DND-41 (cell line): ENCODE results near the gene PVALEF.

Experiments
- ATAC-seq: fragments of 200-7000 bp; cut with Tn5 transposase; 3 replicates; pipeline ENCODE4 v1.9.1; 2021; ENCODE audit warnings: low read depth; ENCODE audit not compliant: insufficient read depth
- DNase-seq: peaks from one replicate; pipeline ENCODE4 v3.0.0-alpha.2; 2020
- H2AFZ ChIP-seq: 2 replicates; pipeline ENCODE4 v1.6.0; 2012; ENCODE audit warnings: low read depth, low read length
- H3K27ac ChIP-seq: 2 replicates; pipeline ENCODE4 v1.5.1; 2012; ENCODE audit warnings: low read length, inconsistent platforms
- H3K27me3 ChIP-seq: fragments of 200-600 bp; sonication (generic); 2 replicates; pipeline ENCODE4 v1.6.0; 2012; ENCODE audit warnings: low read length, mild to moderate bottlenecking, inconsistent platforms; ENCODE audit not compliant: insufficient read depth, poor library complexity
- H3K36me3 ChIP-seq: 2 replicates; pipeline ENCODE4 v1.5.1; 2012; ENCODE audit warnings: low read length, inconsistent platforms; ENCODE audit not compliant: insufficient read depth
- H3K4me1 ChIP-seq: 2 replicates; pipeline ENCODE4 v1.5.1; 2012; ENCODE audit warnings: mild to moderate bottlenecking, low read length; ENCODE audit not compliant: insufficient read depth
- H3K4me2 ChIP-seq: 2 replicates; pipeline ENCODE4 v1.6.0; 2012; ENCODE audit warnings: mild to moderate bottlenecking, moderate library complexity, low read length, inconsistent platforms; ENCODE audit not compliant: insufficient read depth
- H3K4me3 ChIP-seq, 2 experiments: fragments of 200-600 bp in 1 of 2; shearing (Covaris generic) in 1 of 2; 2 replicates each; pipeline ENCODE4 v1.5.1; 2012 to 2016; ENCODE audit warnings: inconsistent platforms in 2 of 2, low read length in 2 of 2, mild to moderate bottlenecking in 2 of 2, low read depth in 1 of 2, moderate library complexity in 1 of 2
- H3K79me2 ChIP-seq: 2 replicates; pipeline ENCODE4 v1.6.0; 2012; ENCODE audit warnings: low read length, inconsistent platforms; ENCODE audit not compliant: insufficient read depth
- H3K9ac ChIP-seq: 2 replicates; pipeline ENCODE4 v1.6.0; 2012; ENCODE audit warnings: low read depth, mild to moderate bottlenecking, inconsistent platforms, low read length, moderate library complexity
- H3K9me3 ChIP-seq: 2 replicates; pipeline ENCODE4 v1.5.1; 2012; ENCODE audit warnings: low read length, moderate library complexity, mild to moderate bottlenecking, inconsistent platforms; ENCODE audit not compliant: insufficient read depth, severe bottlenecking
- H4K20me1 ChIP-seq: 2 replicates; pipeline ENCODE4 v1.6.0; 2012; ENCODE audit warnings: low read length; ENCODE audit not compliant: insufficient read depth
- CTCF ChIP-seq: IDR thresholded peaks from 2 replicates; pipeline ENCODE4 v1.5.1; 2012; ENCODE audit warnings: borderline replicate concordance, low read length, moderate library complexity, mild to moderate bottlenecking; ENCODE audit not compliant: poor library complexity, severe bottlenecking; ENCODE audit errors: extremely low read depth
- EZH2 ChIP-seq: IDR thresholded peaks from 3 replicates; pipeline ENCODE4 v1.6.1; 2012; ENCODE audit warnings: borderline replicate concordance, low read depth, mild to moderate bottlenecking, moderate library complexity, low read length, inconsistent platforms; ENCODE audit not compliant: severe bottlenecking

Gene PVALEF

GRCh38 chr17:81221371-81221841 is 56.1 kb downstream of the PVALEF start:
- H3K9ac ChIP-seq, result peak overlapping the region; percentile 87

GRCh38 chr17:81221842-81222619 is 56.7 kb downstream of the PVALEF start:
- peak overlapping the region; percentile 64 for H3K27ac ChIP-seq
- H3K79me2 ChIP-seq, result peaks cover 21% of the 10 kb centered on the region
- no peaks in the 10 kb centered on the region for H3K9me3 ChIP-seq
- peaks cover 26% of the 10 kb centered on the region for H4K20me1 ChIP-seq
- peak overlapping the region; percentile 87 for H3K9ac ChIP-seq
- no peaks in the 10 kb centered on the region for H3K27me3 ChIP-seq
- peaks cover 29% of the 10 kb centered on the region for H3K36me3 ChIP-seq
- H3K4me3 ChIP-seq, result peak overlapping the region; percentile 88 to 94
- H3K4me2 ChIP-seq, result peak overlapping the region; percentile 100
- H3K4me1 ChIP-seq, result peaks cover 26% of the 10 kb centered on the region
- H2AFZ ChIP-seq, result peak overlapping the region; percentile 75
- no peak for ATAC-seq
- no peak for TF ChIP-seq CTCF
- no peak for TF ChIP-seq EZH2
- DNase-seq, result no peak

More at GRCh38 chr17:81221371-81221841, 56.1 kb downstream of the PVALEF start:
- Histone ChIP-seq H3K4me2 (peak overlapping the region; percentile 100), H3K4me3 (peak overlapping the region in 1 of 2 experiments; percentile 88; a peak in 2 of 4 replicates), H3K9me3 (no peaks in the 10 kb centered on the region), H3K79me2 (peaks cover 23% of the 10 kb centered on the region), H3K36me3 (peaks cover 36% of the 10 kb centered on the region), H3K27me3 (no peaks in the 10 kb centered on the region), H4K20me1 (peaks cover 30% of the 10 kb centered on the region), H3K4me1 (peaks cover 26% of the 10 kb centered on the region), H2AFZ (no peak overlapping the region), H3K27ac (no peak overlapping the region)
- no peak for TF ChIP-seq CTCF
- DNase-seq, result no peak
- ATAC-seq, result no peak

GRCh38 chr17:81222620-81222905 is 57.3 kb downstream of the PVALEF start:
- Histone ChIP-seq H3K9ac (peak overlapping the region; percentile 87), H4K20me1 (peaks cover 20% of the 10 kb centered on the region), H2AFZ (peak overlapping the region; percentile 75), H3K27ac (peak overlapping the region; percentile 64), H3K36me3 (peaks cover 25% of the 10 kb centered on the region), H3K79me2 (peaks cover 18% of the 10 kb centered on the region), H3K9me3 (no peaks in the 10 kb centered on the region), H3K27me3 (no peaks in the 10 kb centered on the region), H3K4me2 (peak overlapping the region; percentile 100), H3K4me3 (peak overlapping the region; percentile 88 to 94), H3K4me1 (peaks cover 26% of the 10 kb centered on the region)
- DNase-seq, result no peak
- TF ChIP-seq CTCF (no peak), EZH2 (no peak)
- peak; percentile 15 for ATAC-seq
